AG09319 (cell line): Measurements from ENCODE around the gene GPR27.

ENCODE experiments used
- DNase-seq: peaks from one replicate; pipeline ENCODE4 v3.0.0-alpha.2; 2010; ENCODE audit warnings: low read depth; ENCODE audit errors: extremely low read depth
- CTCF ChIP-seq: IDR thresholded peaks from 2 replicates; pipeline ENCODE4 v1.5.1; 2011; ENCODE audit warnings: low read depth, mild to moderate bottlenecking, inconsistent platforms, low read length, moderate library complexity

Gene GPR27

DNA sequence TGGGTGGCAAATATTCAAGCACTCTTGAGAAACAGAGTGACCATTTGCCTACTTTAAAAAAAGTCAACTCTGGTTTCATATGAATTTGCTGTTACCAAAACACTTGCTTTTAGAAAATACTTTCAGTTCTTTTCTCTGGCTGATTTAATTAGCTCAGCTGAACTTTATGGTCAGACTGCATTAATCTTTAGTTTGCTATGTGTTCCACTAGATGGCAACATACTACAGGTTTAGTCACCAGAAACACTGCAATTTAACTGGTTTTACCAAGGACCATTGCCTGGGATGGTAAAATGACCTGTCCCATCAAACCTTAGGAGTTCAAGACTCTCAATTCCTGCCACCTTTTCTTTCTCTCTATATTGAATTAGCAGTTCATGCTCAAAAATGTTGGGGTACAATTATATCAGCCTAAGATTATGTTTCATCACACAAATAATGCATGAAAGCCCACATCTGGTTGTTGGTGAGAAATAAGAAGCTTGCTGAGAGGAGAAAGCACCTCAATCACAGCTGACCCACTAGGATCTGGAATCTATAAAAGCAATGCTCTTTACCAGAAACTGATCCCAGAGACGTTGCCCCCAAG, 42.7 kb upstream of the GPR27 start:
- DNase-seq = peak; percentile 25
- TF ChIP-seq CTCF = peak; percentile 60

DNA sequence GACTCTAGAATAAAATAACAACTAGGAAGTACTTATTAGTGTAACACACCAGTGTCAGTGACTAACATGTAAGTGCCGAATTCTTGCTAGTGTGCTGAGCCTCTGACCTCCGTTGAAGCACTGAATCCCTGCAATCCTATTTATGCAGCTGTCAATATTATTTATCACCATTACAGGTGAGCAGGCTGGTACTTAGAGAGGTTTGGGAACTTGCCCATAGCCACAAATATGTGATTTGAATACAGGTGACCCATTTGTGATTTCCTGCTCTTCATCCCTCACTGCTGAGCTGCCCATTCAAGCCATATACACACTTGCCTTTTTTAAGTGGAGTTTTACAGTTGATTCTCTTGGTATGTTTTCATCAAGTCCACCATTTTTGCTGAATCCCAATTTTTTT, 40.6 kb upstream of the GPR27 start:
- DNase-seq = no peak
- no peak for TF ChIP-seq CTCF

DNA sequence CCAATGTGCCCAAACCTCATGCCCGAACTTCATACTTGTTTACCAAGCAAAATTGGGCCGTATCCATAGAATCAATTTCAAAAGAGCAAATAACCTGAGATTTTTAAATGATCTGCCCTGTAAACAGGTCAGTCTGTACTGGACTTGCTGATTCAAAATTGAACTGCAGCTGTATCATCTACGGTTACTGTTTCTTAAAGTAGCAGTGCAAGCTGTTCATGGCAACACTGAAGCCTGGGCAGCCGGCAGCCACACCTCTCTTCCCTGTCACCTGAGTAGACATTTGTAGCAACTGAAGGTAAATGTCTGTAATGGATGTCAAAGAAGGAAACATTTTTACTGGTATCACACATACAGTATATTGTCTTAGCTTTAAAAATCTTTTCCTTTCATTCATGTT, 39.1 kb upstream of the GPR27 start:
- no peak for DNase-seq
- TF ChIP-seq CTCF = no peak

GRCh38 chr3:71718072-71718471, 35.6 kb upstream of the GPR27 start:
- TF ChIP-seq CTCF = no peak
- no peak for DNase-seq

GRCh38 chr3:71721002-71721401, 32.7 kb upstream of the GPR27 start:
- DNase-seq = no peak
- no peak for TF ChIP-seq CTCF

DNA sequence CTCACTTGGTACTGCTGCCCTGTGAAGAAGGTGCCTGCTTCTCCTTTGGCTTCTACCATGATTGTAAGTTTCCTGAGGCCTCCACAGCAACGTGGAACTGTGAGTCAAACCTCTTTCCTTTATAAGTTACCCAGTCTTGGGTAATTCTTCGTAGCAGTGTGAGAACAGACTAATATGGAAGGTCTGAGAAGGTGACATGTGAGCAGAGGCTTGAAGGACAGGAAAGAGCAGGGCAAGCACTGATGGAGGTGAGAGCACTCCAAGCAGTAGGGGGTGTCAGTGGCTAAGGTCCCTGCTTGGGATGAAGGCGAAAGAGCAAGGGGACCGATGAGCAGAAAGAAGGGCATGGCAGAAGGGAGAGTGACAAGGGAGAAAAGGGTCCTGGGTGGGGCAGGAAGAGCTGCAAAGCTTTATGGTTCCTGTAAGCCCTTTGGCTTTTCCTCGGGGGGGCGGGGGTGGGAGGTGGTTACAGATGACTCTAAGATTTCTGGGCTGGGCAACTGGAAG, 32.0 kb upstream of the GPR27 start:
- no peak for TF ChIP-seq CTCF
- no peak for DNase-seq

DNA sequence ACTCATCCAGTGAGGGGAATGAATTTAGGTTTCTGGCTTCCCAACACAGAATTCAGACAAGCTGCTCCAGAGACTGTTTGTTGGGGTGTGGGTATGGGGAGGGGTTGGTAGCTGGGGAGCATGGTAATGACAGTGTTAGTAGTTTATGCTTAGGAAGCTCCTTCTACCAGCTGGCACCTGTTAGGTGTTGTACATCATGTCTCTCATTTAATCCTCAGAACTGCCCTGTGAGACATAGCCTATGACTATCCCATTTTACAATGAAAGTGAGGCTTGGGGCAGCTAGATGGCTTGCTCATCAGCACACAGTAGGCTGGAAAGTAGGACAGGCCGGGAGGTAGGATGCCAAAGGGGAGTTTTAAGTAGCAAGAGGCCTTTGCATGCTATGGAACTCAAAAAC, 31.0 kb upstream of the GPR27 start:
- no peak for DNase-seq
- TF ChIP-seq CTCF = no peak
